GM21381 (cell line): ENCODE data around the gene ANKIB1.

Source experiments
- ATAC-seq: cut with Tn5 transposase; IDR thresholded peaks from one replicate; pipeline ENCODE4 v1.9.1; 2021; ENCODE audit warnings: mild to moderate bottlenecking, moderate library complexity; ENCODE audit not compliant: unreplicated experiment

ANKIB1 gene

GRCh38 chr7:92260248-92260781 is 14.5 kb downstream of the ANKIB1 start:
- no peak for ATAC-seq

GRCh38 chr7:92266415-92267241 is 20.9 kb downstream of the ANKIB1 start:
- no peak for ATAC-seq

- no peak for ATAC-seq
Measured at GRCh38 chr7:92268921-92269320, 23.1 kb downstream of the ANKIB1 start.

- ATAC-seq = no peak
Measured at GRCh38 chr7:92275327-92275726, 29.6 kb downstream of the ANKIB1 start.

GRCh38 chr7:92276460-92276864 is 30.7 kb downstream of the ANKIB1 start:
- ATAC-seq = peak; percentile 84

- no peak for ATAC-seq
Measured at GRCh38 chr7:92279396-92280031, 33.7 kb downstream of the ANKIB1 start.

- no peak for ATAC-seq
Measured at GRCh38 chr7:92281031-92281430, 35.3 kb downstream of the ANKIB1 start.

- ATAC-seq = no peak
Measured at GRCh38 chr7:92282221-92282814, 36.5 kb downstream of the ANKIB1 start.

GRCh38 chr7:92282930-92283329 is 37.2 kb downstream of the ANKIB1 start:
- no peak for ATAC-seq

- ATAC-seq = no peak
Measured at GRCh38 chr7:92289321-92289720, 43.5 kb downstream of the ANKIB1 start.

- ATAC-seq = no peak
Measured at GRCh38 chr7:92292981-92293380, 47.2 kb downstream of the ANKIB1 start.

- ATAC-seq = no peak
Measured at GRCh38 chr7:92293896-92294590, 48.3 kb downstream of the ANKIB1 start.

- no peak for ATAC-seq
Measured at GRCh38 chr7:92295391-92295790, 49.6 kb downstream of the ANKIB1 start.

GRCh38 chr7:92296235-92296634 is 50.5 kb downstream of the ANKIB1 start:
- ATAC-seq = no peak

GRCh38 chr7:92296880-92297445 is 51.2 kb downstream of the ANKIB1 start:
- ATAC-seq = no peak

- no peak for ATAC-seq
Measured at GRCh38 chr7:92297736-92298135, 52.0 kb downstream of the ANKIB1 start.

- ATAC-seq = no peak
Measured at GRCh38 chr7:92303761-92304160, 58.0 kb downstream of the ANKIB1 start.

- no peak for ATAC-seq
Measured at GRCh38 chr7:92304406-92304893, 58.7 kb downstream of the ANKIB1 start.

GRCh38 chr7:92306153-92306552 is 60.4 kb downstream of the ANKIB1 start:
- no peak for ATAC-seq

- no peak for ATAC-seq
Measured at GRCh38 chr7:92313055-92313454, 67.3 kb downstream of the ANKIB1 start.

GRCh38 chr7:92319243-92319642 is 73.5 kb downstream of the ANKIB1 start:
- no peak for ATAC-seq
